DMS114 treated with DMSO at 0.1 percent for 48 hours (cell line): ENCODE data around the gene AOC3.

Source experiments
- DNase-seq: peaks from one replicate; lab custom pipeline; 2025; ENCODE audit not compliant: unreplicated experiment; lab: John Stamatoyannopoulos, UW

The AOC3 gene

GRCh38 chr17:42850954-42851353, at the start of gene AOC3:
TSS of gene AOC3 (plus strand) at chr17:42851199. CDS start at chr17:42851344, 145 bp downstream.
- no peak for DNase-seq

GRCh38 chr17:42803074-42803883, 47.7 kb upstream of the AOC3 start:
- DNase-seq, result no peak

GRCh38 chr17:42804918-42805367, 46.1 kb upstream of the AOC3 start:
- DNase-seq, result no peak

- DNase-seq, result no peak
These were observed 44.8 kb upstream of the AOC3 start for GRCh38 chr17:42806249-42806648.

GRCh38 chr17:42809250-42809649, 41.7 kb upstream of the AOC3 start:
- no peak for DNase-seq

- no peak for DNase-seq
These were observed 36.2 kb upstream of the AOC3 start for GRCh38 chr17:42814633-42815399.

GRCh38 chr17:42817866-42818265, 33.1 kb upstream of the AOC3 start:
- DNase-seq, result no peak

GRCh38 chr17:42818379-42818778, 32.6 kb upstream of the AOC3 start:
- DNase-seq, result no peak

GRCh38 chr17:42819939-42820535, 31.0 kb upstream of the AOC3 start:
- peak; percentile 23 for DNase-seq

GRCh38 chr17:42821176-42821575, 29.8 kb upstream of the AOC3 start:
- no peak for DNase-seq

- no peak for DNase-seq
These were observed 23.5 kb upstream of the AOC3 start for GRCh38 chr17:42827472-42827871.

GRCh38 chr17:42830971-42831370, 20.0 kb upstream of the AOC3 start:
- no peak for DNase-seq

GRCh38 chr17:42832213-42832933, 18.6 kb upstream of the AOC3 start:
- no peak for DNase-seq

GRCh38 chr17:42832934-42833766, 17.8 kb upstream of the AOC3 start, which contains the start of gene PSME3:
TSS of gene PSME3 (plus strand) at chr17:42833397. CDS start at chr17:42833632, 235 bp downstream.
- peak; percentile 71 for DNase-seq

GRCh38 chr17:42833767-42834422, 17.1 kb upstream of the AOC3 start:
- DNase-seq, result no peak

GRCh38 chr17:42835732-42836131, 15.3 kb upstream of the AOC3 start:
- no peak for DNase-seq

GRCh38 chr17:42841975-42842685, 8.9 kb upstream of the AOC3 start:
- DNase-seq, result no peak

GRCh38 chr17:42843358-42843934, 7.6 kb upstream of the AOC3 start:
- peak; percentile 45 for DNase-seq

- no peak for DNase-seq
These were observed 6.7 kb upstream of the AOC3 start, which contains the start of gene AOC2 for GRCh38 chr17:42844271-42844670. TSS of gene AOC2 (plus strand) at chr17:42844580. CDS start at chr17:42844627, 47 bp downstream.
